Smooth muscle cell (in vitro differentiated cells): ENCODE measurements around the gene PCDHGB7. TPM values are rescaled to one million over a fixed set of nuclear protein-coding genes. Genes with fewer than 3 reads are reported as not detected.
"Not testable (repeated sequence)": the region's sequence is repeated elsewhere in the genome, so short reads cannot be mapped to it uniquely, and the experiment has no call there.

Source experiments
- DNase-seq: peaks from one replicate; lab custom pipeline; 2025; ENCODE audit not compliant: unreplicated experiment; lab: John Stamatoyannopoulos, UW
- H2AFZ ChIP-seq: fragments of 200-600 bp; sonication (generic); 2 replicates; pipeline ENCODE4 v1.6.0; 2016; ENCODE audit warnings: antibody characterized with exemption, low read depth, mild to moderate bottlenecking
- H3F3A ChIP-seq: fragments of 200-600 bp; sonication (generic); 2 replicates; pipeline ENCODE4 v1.6.0; 2017; ENCODE audit warnings: antibody characterized with exemption, low read depth
- H3K27ac ChIP-seq: fragments of 200-600 bp; sonication (generic); 2 replicates; pipeline ENCODE4 v1.5.1; 2016; ENCODE audit warnings: low read depth, mild to moderate bottlenecking
- H3K27me3 ChIP-seq: fragments of 200-600 bp; sonication (generic); 2 replicates; pipeline ENCODE4 v1.6.1; 2016; ENCODE audit warnings: low read depth, mild to moderate bottlenecking
- H3K36me3 ChIP-seq: fragments of 200-600 bp; sonication (generic); 2 replicates; pipeline ENCODE4 v1.5.1; 2016; ENCODE audit warnings: low read depth
- H3K4me1 ChIP-seq: fragments of 200-600 bp; sonication (generic); 2 replicates; pipeline ENCODE4 v1.5.1; 2016; ENCODE audit warnings: low read depth
- H3K4me2 ChIP-seq: fragments of 200-600 bp; sonication (generic); 2 replicates; pipeline ENCODE4 v1.6.0; 2016; ENCODE audit warnings: mild to moderate bottlenecking
- H3K4me3 ChIP-seq: fragments of 200-600 bp; sonication (generic); 2 replicates; pipeline ENCODE4 v1.5.1; 2016; ENCODE audit warnings: mild to moderate bottlenecking
- H3K79me2 ChIP-seq: fragments of 200-600 bp; sonication (generic); 2 replicates; pipeline ENCODE4 v1.6.0; 2016; ENCODE audit warnings: low read depth, mild to moderate bottlenecking
- H3K9ac ChIP-seq: fragments of 200-600 bp; sonication (generic); 2 replicates; pipeline ENCODE4 v1.6.0; 2016; ENCODE audit warnings: low read depth
- H3K9me3 ChIP-seq: fragments of 200-600 bp; sonication (generic); replicated peaks from 2 replicates; pipeline ENCODE4 v1.5.1; 2016; ENCODE audit warnings: low read depth
- H4K20me1 ChIP-seq: fragments of 200-600 bp; sonication (generic); 2 replicates; pipeline ENCODE4 v1.6.0; 2016; ENCODE audit warnings: low read depth
- CTCF ChIP-seq: fragments of 200-600 bp; sonication (generic); IDR thresholded peaks from 2 replicates; pipeline ENCODE4 v1.5.1; 2017; ENCODE audit warnings: borderline replicate concordance, mild to moderate bottlenecking, antibody characterized with exemption; ENCODE audit not compliant: insufficient read depth, poor library complexity, severe bottlenecking
- WGBS: methylation state at CpG from one replicate; pipeline ENCODE4 v1.1.7; 2016; ENCODE audit warnings: low lambda C conversion rate; 5-methylcytosine and 5-hydroxymethylcytosine counted together
- polyA plus RNA-seq: library from polyadenylated mRNA; unstranded; fragments of >200 nt; fragmentation: Nextera tagmentation; extraction: Ambion mirVana; gene quantifications from 2 replicates; pipeline ENCODE4 v1.2.1, GENCODE V29; 2016
- total RNA-seq: library from RNA; depleted of rRNA; stranded (reverse); fragments of >200 nt; gene quantifications from 2 replicates; pipeline ENCODE4 v1.2.3, GENCODE V29; 2014

PCDHGB7 gene
- total and polyA plus RNA-seq, 2 experiments from 2014 or later: 24.6 to 25.3 TPM

GRCh38 chr5:141373673-141374317 is 43.7 kb upstream of the PCDHGB7 start, which contains the start of gene PCDHGA6:
Gene PCDHGA6, plus strand, starts transcription at chr5:141373891. Its CDS starts 193 bp downstream, at chr5:141374084.
- no peak for TF ChIP-seq CTCF
- WGBS: 95% methylated on average over 27 of the region's 27 CpGs
- H3K9me3 ChIP-seq: peaks cover 14% of the 10 kb centered on the region
- no peaks in the 10 kb centered on the region for H3F3A ChIP-seq
- H3K9ac ChIP-seq: no peak within 1 kb of the TSS
- no peak within 1 kb of the TSS for H2AFZ ChIP-seq
- no peaks in the 10 kb centered on the region for H3K36me3 ChIP-seq
- H3K4me1 ChIP-seq: no peaks in the 10 kb centered on the region
- H3K27me3 ChIP-seq: no peaks in the 10 kb centered on the region
- H3K4me3 ChIP-seq: no peak within 1 kb of the TSS
- no peak for DNase-seq
- no peaks in the 10 kb centered on the region for H3K79me2 ChIP-seq
- no peak within 1 kb of the TSS for H3K4me2 ChIP-seq
- H4K20me1 ChIP-seq: no peaks in the 10 kb centered on the region
- no peak within 1 kb of the TSS for H3K27ac ChIP-seq

- H3K9ac ChIP-seq: no peak overlapping the region
- TF ChIP-seq CTCF: no peak
- no peak overlapping the region for H3K27ac ChIP-seq
- no peaks in the 10 kb centered on the region for H3K27me3 ChIP-seq
- H3K4me3 ChIP-seq: no peak overlapping the region
- 90% methylated on average over 14 of the region's 14 CpGs for WGBS
- no peak overlapping the region for H3K4me2 ChIP-seq
- no peaks in the 10 kb centered on the region for H3K4me1 ChIP-seq
- no peak for DNase-seq
- H3F3A ChIP-seq: no peaks in the 10 kb centered on the region
- H3K9me3 ChIP-seq: peaks cover 14% of the 10 kb centered on the region
- no peaks in the 10 kb centered on the region for H3K36me3 ChIP-seq
- no peak overlapping the region for H2AFZ ChIP-seq
- H3K79me2 ChIP-seq: no peaks in the 10 kb centered on the region
- H4K20me1 ChIP-seq: no peaks in the 10 kb centered on the region
These were observed 42.9 kb upstream of the PCDHGB7 start for GRCh38 chr5:141374627-141375026.

GRCh38 chr5:141375444-141376155 is 41.9 kb upstream of the PCDHGB7 start:
- H3K4me2 ChIP-seq, H3K27ac ChIP-seq, H2AFZ ChIP-seq, H3K79me2 ChIP-seq, H3K27me3 ChIP-seq, H4K20me1 ChIP-seq, H3K4me3 ChIP-seq, H3K36me3 ChIP-seq, DNase-seq, H3F3A ChIP-seq, H3K4me1 ChIP-seq, H3K9ac ChIP-seq: not testable (repeated sequence)
- 96% methylated on average over 35 of the region's 48 CpGs for WGBS
- H3K9me3 ChIP-seq: peaks cover 14% of the 10 kb centered on the region

- Histone ChIP-seq H3K4me3 (no peak within 1 kb of the TSS), H3K36me3 (no peaks in the 10 kb centered on the region), H3K9ac (no peak within 1 kb of the TSS), H3F3A (no peaks in the 10 kb centered on the region), H3K27ac (no peak within 1 kb of the TSS), H2AFZ (no peak within 1 kb of the TSS), H3K9me3 (no peaks in the 10 kb centered on the region), H4K20me1 (no peaks in the 10 kb centered on the region), H3K79me2 (no peaks in the 10 kb centered on the region), H3K27me3 (no peaks in the 10 kb centered on the region), H3K4me2 (no peak within 1 kb of the TSS), H3K4me1 (no peaks in the 10 kb centered on the region)
- TF ChIP-seq CTCF: no peak
- WGBS: 95% methylated on average over 37 of the region's 37 CpGs
- no peak for DNase-seq
These were observed 34.8 kb upstream of the PCDHGB7 start, which contains the start of gene PCDHGA7 for GRCh38 chr5:141382469-141383294. Gene PCDHGA7, plus strand, starts transcription at chr5:141382742. Its CDS starts 158 bp downstream, at chr5:141382900.
